Thyroid gland (tissue), 4 donors: Measurements from ENCODE around the gene CUL1. TPM values are rescaled to one million over a fixed set of nuclear protein-coding genes. Genes with fewer than 3 reads are reported as not detected.

Source experiments
- DNase-seq, 2 donors: peaks; one replicate each; pipeline ENCODE4 v3.0.0-alpha.2; 2019
- H3K27ac ChIP-seq, 3 donors: fragments of 200-600 bp; sonication (generic); 1 replicate in 2 of 3; 2 replicates in 1 of 3; pipeline ENCODE4 v1.5.1; 2016 to 2019; ENCODE audit warnings: mild to moderate bottlenecking in 1 of 3, moderate library complexity in 1 of 3
- H3K27me3 ChIP-seq: fragments of 200-600 bp; sonication (generic); one replicate; pipeline ENCODE4 v1.5.1; 2019
- H3K36me3 ChIP-seq, 2 donors: fragments of 200-600 bp; sonication (generic); one replicate each; pipeline ENCODE4 v1.5.1; 2016 to 2019
- H3K4me1 ChIP-seq, 2 donors: fragments of 200-600 bp; sonication (generic); one replicate each; pipeline ENCODE4 v1.5.1; 2017 to 2019
- H3K4me3 ChIP-seq, 3 donors: fragments of 200-600 bp; sonication (generic); replicated peaks in 1 of 3; 1 replicate in 2 of 3; 2 replicates in 1 of 3; pipeline ENCODE4 v1.5.1; 2016; ENCODE audit warnings: mild to moderate bottlenecking in 1 of 3
- H3K9me3 ChIP-seq: fragments of 200-600 bp; sonication (generic); one replicate; pipeline ENCODE4 v1.5.1; 2017
- CTCF ChIP-seq, 6 experiments: fragments of 200-600 bp in 3 of 6; fragments of 450-650 bp in 3 of 6; sonication (generic) in 3 of 6; IDR thresholded peaks; one replicate each; pipeline ENCODE4 v1.5.1; 2016 to 2019; ENCODE audit warnings: antibody characterized with exemption in 6 of 6, mild to moderate bottlenecking in 2 of 6, inconsistent platforms in 1 of 6, moderate library complexity in 1 of 6
- POLR2A ChIP-seq, 2 donors: fragments of 450-650 bp; IDR thresholded peaks; one replicate each; pipeline ENCODE4 v1.6.1; 2017; ENCODE audit warnings: antibody characterized with exemption in 2 of 2, mild to moderate bottlenecking in 2 of 2, moderate library complexity in 1 of 2
- WGBS, 2 donors: methylation state at CpG; one replicate each; pipeline ENCODE4 v1.1.5; 2017; 5-methylcytosine and 5-hydroxymethylcytosine counted together
- intact Hi-C: fragments of 100-400 bp; cut with DNase I; formaldehyde crosslinking; loops from one replicate; pipeline ENCODE4 v1.15.1; 2023
- total RNA-seq, 4 donors: library from RNA; depleted of rRNA; stranded (reverse); fragments of >200 nt; gene quantifications; one replicate each; pipeline ENCODE4 v1.2.3, GENCODE V29; 2016

CUL1 gene
- total RNA-seq, 4 donors from 2014 or later: 51.3 to 53.4 (median 52.9) TPM

DNA sequence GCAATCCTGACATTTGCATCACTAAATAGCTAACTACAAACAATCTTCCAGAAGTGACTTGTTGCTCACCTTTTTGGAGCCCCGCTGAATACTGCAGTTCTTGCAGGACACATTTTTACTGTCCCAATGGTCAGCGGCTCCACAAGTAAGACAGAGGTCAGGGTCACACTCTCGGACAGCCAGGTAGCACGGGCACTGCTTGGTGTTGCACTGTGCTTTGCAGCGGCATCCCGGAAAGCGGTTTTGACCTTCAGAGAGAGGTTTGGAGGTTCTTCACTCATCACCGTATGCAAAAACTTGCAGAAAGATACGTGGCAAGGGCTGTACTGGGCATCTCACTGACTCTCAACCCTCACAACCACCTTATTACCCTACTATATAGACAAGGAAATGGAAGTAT, 115.2 kb downstream of the CUL1 start:
- no peaks in the 10 kb centered on the region for H3K9me3 ChIP-seq
- H3K4me3 ChIP-seq: no peak overlapping the region
- no peaks in the 10 kb centered on the region for H3K4me1 ChIP-seq
- H3K27me3 ChIP-seq: no peaks in the 10 kb centered on the region
- DNase-seq: no peak
- H3K36me3 ChIP-seq: no peaks in the 10 kb centered on the region
- TF ChIP-seq POLR2A (IDR thresholded peaks at IDR 0.05) (no peak), CTCF (IDR thresholded peaks at IDR 0.05) (no peak)
- no peak overlapping the region for H3K27ac ChIP-seq
- WGBS, 2 donors: 93 to 94% methylated on average over 9 of the region's 9 CpGs
- intact Hi-C loops: no loop called here

DNA sequence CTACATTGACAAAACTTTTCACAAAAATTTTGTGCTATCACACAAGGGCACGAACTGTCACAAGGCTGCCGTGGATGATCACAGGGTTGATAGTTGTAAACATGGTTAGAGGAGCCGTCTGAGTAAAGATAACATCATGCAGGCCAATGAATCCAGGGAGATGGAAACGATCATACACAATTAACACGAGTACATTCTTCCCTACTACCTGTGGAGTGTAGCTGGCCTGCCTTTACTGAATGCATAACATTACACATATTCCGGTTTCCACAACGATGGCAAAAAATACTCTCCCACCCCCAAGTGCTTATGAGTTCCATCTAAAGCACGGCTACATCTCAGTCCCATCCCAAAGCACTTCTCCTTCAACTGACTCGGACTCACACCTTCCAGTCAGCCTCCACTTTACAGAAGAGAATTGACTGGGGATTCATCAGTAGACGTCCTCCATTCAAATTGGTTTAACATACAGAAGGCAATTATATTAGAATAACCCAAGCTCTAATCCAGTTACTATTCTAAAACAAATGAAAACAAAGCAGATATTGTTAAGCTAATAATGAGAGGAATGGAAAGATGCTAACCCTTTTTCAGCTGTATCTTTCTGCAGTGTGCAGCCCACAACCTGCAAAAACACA, 116.3 kb downstream of the CUL1 start:
- Histone ChIP-seq H3K27ac (no peak overlapping the region), H3K9me3 (no peaks in the 10 kb centered on the region), H3K36me3 (no peaks in the 10 kb centered on the region), H3K4me1 (no peaks in the 10 kb centered on the region), H3K27me3 (no peaks in the 10 kb centered on the region), H3K4me3 (no peak overlapping the region)
- 84 to 89% methylated on average over 10 of the region's 10 CpGs for WGBS, 2 donors
- intact Hi-C loops: no loop called here
- DNase-seq: no peak
- TF ChIP-seq POLR2A (IDR thresholded peaks at IDR 0.05) (no peak), CTCF (IDR thresholded peaks at IDR 0.05) (no peak)

- Histone ChIP-seq H3K27me3 (no peaks in the 10 kb centered on the region), H3K27ac (no peak overlapping the region), H3K4me1 (no peaks in the 10 kb centered on the region), H3K36me3 (no peaks in the 10 kb centered on the region), H3K9me3 (no peaks in the 10 kb centered on the region), H3K4me3 (no peak overlapping the region)
- TF ChIP-seq POLR2A (IDR thresholded peaks at IDR 0.05) (no peak), CTCF (IDR thresholded peaks at IDR 0.05) (no peak)
- intact Hi-C loops: no loop called here
- no peak for DNase-seq
- WGBS, 2 donors: 76 to 89% methylated on average over 3 of the region's 3 CpGs
Measured at GRCh38 chr7:148815612-148816011, 116.9 kb downstream of the CUL1 start.

- no peaks in the 10 kb centered on the region for H3K36me3 ChIP-seq
- no peak for DNase-seq
- intact Hi-C loops: no loop called here
- H3K27ac ChIP-seq: no peak overlapping the region
- 91 to 96% methylated on average over 6 of the region's 6 CpGs for WGBS, 2 donors
- no peaks in the 10 kb centered on the region for H3K27me3 ChIP-seq
- no peaks in the 10 kb centered on the region for H3K4me1 ChIP-seq
- TF ChIP-seq CTCF (IDR thresholded peaks at IDR 0.05): no peak
- TF ChIP-seq POLR2A (IDR thresholded peaks at IDR 0.05): no peak
- H3K4me3 ChIP-seq: no peak overlapping the region
- H3K9me3 ChIP-seq: no peaks in the 10 kb centered on the region
Measured at GRCh38 chr7:148819697-148820360, 121.1 kb downstream of the CUL1 start.

- WGBS, 2 donors: 96 to 98% methylated on average over 2 of the region's 2 CpGs
- Histone ChIP-seq H3K4me1 (no peaks in the 10 kb centered on the region), H3K27ac (no peak overlapping the region), H3K36me3 (no peaks in the 10 kb centered on the region), H3K9me3 (no peaks in the 10 kb centered on the region), H3K4me3 (no peak overlapping the region), H3K27me3 (no peaks in the 10 kb centered on the region)
- TF ChIP-seq POLR2A (IDR thresholded peaks at IDR 0.05) (no peak), CTCF (IDR thresholded peaks at IDR 0.05) (no peak)
- no peak for DNase-seq
- intact Hi-C loops: no loop called here
Measured at GRCh38 chr7:148821422-148821821, 122.7 kb downstream of the CUL1 start.
